ENCODE measurements around the gene CACNG4.
"Not testable (repeated sequence)": the region's sequence is repeated elsewhere in the genome, so short reads cannot be mapped to it uniquely, and the experiment has no call there.

The CACNG4 gene

DNA sequence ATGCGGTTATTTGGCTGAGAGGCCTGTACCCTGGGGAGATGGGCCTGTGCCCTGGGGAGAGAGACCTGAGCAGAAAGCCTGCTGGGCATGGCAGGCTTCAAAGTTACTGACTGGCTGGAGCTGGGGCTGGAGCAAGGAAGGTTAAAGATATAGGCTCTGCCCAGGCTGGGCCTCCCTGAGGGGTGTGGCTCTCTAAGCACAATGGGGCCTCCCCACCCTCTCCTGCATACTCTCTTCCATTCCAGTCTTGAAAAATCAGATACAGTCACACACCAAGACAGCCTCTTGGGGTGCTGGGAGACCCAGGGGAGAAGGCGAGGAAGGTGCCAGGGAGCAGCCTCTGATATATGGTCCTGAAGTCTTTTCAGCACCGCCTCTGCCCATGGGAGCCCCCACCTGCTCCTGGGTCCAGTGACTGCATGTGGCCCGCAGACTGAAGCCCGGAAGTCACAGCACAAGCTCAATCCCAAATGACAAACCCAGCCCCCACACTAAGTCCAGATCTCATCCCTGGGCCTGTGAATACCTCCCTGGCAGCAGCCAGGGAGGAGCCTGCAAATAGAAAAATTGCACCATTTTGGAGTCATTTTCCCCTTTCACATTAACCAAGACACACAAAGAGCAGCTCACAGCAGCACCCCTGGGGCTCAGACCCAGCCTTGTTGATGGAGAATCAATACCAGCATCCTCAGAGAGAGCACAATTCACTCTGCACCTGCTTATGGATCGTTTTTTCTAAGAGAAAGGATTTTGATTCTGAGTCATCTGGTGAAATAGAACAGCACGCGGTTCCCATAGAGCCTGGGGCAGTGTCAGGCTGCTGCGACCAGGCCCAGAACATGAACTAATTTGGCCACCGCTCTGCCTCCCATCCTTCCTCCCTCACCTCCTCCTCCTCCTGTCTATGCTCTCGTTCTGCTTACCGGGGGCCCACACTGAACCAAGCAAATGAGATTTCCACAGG lies 54.2 kb downstream of the CACNG4 start:
- no peak for DNase-seq

DNA sequence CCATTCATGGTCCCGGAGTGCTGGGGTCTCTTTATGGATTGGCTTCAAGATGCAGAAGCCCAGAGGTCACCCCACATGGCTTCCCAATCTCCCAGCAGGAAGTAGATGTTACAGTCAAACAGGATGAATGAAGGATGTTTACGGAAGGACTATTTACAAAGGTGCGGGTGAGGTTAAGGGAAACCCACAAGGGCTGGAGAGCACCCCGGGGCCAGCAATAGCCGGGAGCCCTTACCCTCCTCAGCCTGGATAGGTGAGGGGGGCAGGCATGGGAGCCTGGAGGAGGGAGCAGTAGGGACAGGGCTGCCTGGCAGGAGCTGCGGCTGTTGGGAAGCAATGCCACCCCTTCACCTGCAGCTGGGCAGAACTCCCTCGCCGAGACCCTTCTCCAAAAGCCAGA lies 55.3 kb downstream of the CACNG4 start:
- peak; percentile 37 for DNase-seq

DNA sequence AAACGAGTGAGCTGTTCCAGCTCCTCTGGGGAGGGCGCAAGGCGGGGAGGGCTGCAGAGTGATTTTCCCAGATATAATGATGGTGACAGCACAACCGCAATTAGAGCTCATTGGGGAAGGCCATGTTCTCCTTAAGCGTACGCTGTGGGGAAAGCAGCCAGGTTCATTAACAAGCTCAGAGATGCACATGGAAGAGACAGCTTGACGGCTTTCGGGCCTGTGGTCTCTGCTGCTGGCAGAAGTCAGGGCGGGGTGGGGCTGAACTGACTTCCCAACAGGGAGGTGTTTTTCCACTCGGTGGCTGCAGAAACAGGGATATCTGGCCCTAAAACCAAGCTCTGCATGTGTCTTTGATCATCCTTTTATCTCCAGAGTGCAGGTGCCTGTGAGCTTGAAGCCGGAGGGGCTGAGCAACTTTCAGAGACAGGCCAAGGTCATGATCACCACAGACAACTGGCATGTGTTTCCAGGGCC lies 55.8 kb downstream of the CACNG4 start:
- DNase-seq, result no peak

DNA sequence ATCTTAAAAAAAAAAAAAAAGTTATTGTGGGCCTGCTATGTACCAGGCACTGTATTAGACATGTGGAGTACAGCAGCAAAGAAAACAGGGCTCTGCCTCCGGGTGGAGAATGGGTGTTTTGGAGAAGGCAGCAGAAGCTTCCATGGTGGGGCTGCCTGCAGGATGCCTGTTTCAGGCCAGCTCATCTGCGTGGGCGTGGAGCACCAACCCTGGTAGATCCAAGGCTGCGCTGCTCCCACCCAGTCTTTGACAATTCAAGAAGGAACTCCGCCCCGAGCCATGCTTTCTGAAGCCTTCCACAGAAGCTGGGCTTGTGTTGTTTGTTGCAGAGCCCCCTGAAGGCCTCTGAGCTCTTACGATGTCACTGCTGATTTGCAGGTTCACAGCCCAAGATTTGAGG lies 56.7 kb downstream of the CACNG4 start:
- DNase-seq, result no peak

DNA sequence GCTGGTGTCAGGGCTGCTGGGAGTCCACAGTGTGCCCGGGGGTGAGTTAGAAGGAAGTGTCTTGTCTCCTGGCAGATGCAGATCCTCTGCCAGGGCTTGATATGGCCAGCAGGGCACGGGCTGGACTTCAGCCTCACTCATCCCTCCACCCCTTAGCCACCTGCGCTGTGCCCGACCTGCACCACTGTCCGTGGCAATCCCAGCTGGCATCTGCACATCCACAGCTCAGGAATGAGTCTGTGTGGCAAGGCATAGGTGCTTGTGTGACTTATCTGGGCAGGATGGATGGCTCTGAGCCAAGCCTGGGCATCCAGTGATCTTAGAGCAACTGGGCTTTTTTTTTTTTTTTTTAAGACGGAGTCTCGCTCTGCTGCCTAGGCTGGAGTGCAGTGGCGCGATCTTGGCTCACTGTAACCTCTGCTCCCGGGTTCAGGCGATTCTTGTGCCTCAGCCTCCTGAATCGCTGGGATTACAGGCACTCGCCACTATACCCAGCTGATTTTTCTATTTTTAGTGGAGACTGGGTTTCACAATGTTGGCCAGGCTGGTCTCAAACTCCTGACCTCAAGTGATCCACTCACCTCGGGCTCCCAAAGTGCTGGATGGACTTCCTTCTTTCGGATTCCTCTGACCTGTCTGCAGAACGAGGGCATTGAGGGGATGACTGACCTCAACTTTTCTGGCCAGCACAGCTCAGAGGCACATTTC lies 57.4 kb downstream of the CACNG4 start:
- DNase-seq, result no peak

DNA sequence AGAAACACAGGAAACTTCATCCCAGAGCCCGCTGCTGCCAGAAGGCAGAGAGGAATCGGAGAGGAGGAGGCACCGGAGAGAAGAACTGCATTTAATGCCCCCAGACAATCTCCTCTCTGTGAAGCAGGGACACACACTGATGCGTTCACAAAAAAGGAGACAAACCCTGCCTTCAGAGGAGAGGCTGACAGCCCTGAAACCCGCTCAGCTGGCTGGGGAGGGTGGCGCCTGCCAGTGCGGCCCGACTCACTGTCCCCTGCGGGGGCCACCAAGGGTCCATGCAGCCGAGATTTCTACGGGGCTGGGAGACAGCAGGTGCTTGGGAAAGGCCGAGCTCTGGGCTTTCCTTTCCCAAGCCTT lies 57.9 kb downstream of the CACNG4 start:
- no peak for DNase-seq

DNA sequence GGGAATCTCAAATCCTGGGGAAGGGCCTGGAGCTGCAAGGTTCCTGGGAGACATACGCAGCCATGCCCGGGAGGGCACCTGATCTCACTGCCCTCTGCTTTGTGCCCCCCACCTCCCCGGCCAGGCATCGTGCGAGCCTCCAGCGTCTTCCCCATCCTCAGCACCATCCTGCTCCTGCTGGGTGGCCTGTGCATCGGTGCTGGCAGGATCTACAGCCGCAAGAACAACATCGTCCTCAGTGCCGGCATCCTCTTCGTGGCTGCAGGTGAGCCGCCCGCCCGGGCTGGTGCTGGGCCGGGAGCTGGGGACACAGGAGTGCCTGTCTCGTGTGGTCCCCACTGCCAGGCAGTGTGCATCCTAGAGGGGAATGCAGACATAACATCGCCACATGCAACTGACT lies 60.2 kb downstream of the CACNG4 start:
- DNase-seq, result no peak

DNA sequence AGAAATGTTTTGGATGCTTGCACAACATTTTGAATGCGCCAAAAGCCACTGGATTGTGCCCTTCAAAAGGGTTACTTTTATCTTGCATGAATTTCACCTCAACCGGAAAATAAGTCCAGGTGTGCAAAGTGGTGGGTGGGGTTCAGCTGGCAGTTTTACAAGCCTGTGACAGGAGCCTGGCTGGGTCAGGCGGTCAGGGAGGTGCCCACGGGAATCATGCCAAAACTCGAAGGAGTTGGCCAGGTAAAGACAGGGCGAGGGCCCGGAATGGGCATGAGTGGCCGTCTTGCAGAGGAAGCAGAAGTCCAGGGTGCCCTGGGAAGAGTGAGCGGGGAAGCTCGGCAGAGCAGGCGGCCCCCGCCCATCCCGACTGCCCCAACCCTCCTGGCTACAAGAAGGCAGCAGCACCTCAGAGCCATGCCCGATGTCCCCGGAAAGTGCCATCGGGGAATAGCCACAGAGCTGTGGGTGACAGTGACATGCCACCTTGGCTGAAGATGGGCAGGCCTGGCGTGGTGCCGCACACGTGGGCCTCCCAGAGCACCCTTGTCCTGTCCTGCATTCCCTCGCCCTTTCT lies 60.8 kb downstream of the CACNG4 start:
- DNase-seq, result no peak

DNA sequence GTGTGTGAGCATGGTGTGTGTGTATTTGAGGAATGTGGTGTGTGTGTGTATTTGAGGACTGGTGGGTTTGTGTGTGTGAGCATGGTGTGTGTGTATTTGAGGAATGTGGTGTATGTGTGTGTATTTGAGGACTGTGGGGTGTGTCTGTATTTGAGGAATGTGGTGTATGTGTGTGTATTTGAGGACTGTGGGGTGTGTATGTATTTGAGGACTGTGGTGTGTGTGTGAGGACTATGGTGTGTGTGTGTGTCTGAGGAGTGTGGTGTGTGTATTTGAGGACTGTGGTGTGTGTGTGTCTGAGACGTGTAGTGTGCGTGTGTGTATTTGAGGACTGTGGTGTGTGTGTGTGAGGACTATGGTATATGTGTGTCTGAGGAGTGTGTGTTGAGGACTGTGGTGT lies 61.8 kb downstream of the CACNG4 start:
- no peak for DNase-seq

DNA sequence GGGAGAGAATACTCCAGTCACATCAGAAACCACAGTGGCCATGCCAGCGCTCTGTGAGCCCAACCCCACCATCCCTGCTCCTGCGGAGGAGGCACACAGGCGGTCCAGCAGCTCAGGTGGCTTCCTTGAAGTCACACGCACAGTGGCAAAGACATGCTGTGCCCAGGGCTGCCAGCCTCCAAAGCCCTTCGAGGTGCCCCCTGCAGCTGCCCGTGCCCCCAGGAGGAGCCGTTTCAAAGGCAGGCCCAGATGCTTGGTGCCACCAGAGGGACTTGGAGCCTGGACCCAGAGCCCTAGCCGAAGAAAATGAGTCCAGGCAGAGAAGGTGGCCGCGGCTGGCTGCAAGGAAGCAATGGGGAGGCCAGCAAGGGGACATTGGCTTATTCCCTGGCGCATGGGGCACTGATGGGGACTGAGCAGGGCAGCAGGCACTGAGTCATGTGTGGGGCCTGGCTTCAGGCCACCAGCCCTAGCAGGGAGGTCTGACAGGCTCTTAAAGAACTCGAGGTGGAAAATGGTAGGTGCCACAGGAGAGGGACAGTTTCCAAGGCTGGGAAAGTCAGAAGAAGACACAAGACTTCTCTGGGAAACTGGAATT lies 62.6 kb downstream of the CACNG4 start:
- DNase-seq, result no peak

DNA sequence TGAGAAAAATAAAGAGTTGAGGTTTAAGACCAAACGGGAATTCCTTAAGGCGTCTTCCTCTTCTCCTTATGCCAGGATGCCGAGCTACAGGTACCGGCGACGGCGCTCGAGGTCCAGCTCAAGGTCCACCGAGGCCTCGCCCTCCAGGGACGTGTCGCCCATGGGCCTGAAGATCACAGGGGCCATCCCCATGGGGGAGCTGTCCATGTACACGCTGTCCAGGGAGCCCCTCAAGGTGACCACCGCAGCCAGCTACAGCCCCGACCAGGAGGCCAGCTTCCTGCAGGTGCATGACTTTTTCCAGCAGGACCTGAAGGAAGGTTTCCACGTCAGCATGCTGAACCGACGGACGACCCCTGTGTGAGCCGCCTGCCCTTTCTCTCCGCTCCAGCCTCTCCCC lies 66.1 kb downstream of the CACNG4 start:
- DNase-seq, result no peak

DNA sequence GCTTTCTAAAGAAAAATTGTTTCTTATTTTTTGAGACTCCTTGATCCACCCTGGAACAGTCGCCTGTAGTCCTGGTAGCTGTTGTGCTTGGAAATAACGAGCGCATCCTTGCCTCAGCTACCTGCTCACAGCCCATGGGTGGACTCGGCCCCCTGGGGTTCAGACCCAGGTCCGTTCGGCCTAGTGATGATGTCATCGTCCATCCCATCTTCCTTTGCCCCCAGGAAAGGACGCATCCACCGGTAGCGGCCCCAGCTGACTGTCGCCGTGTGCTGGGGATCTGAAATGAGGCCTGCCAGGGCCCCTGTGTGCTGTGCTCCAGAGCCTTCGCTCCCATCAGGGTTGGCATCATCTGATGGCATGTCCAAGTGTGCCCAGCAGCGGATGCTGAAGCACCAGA lies 67.9 kb downstream of the CACNG4 start:
- DNase-seq, result no peak

DNA sequence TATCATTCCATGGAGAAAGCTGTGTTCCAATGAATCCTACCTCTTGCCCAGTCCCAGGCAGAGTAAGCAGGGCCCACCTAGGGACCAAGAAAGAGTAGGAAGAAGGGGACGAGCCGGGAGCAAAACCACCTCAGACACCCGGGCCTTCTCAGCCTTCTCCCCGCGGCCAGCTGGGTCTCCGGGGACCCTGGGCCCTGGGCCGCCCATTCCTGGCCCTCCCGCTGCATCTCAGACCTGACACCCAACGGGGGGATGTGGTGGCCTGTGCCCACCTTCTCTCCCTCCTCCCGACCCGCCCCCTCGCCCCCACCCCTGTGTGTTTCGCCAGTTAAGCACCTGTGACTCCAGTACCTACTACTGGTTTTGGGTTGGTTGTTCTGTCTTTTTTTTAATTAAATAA lies 68.5 kb downstream of the CACNG4 start:
- no peak for DNase-seq

DNA sequence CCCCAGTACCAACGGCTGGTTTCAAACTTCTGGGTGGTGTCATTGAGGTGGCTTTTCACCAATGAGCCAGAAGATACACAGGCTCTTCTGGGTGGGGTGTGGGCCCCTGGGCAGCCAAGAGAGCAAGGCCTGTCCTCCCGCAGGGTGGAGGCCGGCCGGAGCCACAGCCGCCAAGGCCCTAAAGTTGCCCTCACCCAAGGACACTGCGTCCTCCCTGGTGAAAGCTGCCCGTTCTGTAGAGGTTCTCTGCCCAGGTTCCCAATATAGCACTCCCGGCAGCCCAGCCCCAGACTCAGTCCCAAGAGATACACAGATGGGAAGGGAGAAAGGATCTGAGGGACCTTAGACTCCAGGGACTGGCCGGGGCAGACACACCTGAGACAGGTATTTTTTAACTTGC lies 69.1 kb downstream of the CACNG4 start:
- no peak for DNase-seq

DNA sequence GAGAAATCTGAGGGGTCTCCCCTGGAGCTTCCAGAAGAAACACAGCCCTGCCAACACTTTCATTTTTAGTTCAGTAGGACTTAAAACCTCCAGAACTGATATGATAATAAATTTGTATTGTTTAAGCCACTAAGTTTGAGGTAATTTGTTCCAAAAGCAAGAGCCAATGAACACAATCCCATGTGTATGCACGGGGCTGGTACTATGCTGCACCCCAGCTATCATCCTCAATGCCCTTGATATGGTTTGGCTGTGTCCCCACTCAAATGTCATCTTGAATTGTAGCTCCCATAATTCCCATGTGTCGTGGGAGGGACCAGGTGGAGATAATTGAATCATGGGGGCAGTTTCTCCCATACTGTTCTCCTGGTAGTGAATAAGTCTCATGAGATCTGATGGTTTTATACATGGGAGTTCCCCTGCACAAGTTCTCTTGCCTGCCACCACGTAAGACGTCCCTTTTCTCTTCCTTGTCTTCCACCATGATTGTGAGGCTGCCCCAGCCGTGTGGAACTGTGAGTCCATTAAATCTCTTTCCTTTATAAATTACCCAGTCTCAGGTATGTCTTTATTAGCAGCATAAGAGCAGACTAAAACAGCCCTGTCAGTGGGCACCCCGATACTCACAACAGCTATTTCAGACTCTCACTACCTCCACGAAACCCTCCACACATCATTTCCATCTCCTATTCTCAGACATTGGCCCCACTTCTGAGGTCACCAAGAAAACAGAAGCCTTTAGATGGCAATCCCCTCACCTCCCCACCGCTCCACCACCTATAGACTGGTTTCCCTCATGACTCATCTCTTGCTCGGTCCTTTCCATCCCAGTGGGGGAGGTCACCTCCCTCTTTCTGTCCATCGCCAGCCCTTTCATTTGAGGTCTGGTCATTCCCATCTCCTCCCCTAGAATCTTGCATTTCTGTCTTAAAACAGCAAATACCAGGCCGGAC lies 70.9 kb downstream of the CACNG4 start:
- no peak for DNase-seq

DNA sequence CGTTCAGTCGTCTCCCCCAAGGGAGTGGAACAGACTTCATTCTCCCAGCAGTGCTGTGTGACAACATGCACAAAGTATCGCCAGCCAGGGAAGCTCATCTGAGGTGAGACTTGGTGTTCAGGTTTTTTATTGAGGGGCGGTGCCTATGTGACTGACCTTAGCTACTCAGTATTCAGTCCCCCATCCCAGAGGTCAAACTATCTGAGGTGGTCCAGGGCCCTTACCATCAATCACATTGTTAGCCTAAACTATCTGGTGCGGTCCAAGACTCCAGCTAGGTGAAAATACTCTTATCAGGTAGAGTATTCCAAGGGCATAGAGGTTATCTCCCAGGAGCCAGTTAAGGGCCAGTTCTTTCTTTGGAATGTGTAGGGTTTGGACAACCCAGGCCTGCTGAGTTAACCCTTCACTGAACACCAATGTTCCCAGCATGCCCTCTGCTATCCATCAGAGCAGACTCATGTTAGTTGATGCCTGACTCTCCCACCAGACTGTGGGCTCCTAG lies 74.4 kb downstream of the CACNG4 start:
- no peak for DNase-seq

DNA sequence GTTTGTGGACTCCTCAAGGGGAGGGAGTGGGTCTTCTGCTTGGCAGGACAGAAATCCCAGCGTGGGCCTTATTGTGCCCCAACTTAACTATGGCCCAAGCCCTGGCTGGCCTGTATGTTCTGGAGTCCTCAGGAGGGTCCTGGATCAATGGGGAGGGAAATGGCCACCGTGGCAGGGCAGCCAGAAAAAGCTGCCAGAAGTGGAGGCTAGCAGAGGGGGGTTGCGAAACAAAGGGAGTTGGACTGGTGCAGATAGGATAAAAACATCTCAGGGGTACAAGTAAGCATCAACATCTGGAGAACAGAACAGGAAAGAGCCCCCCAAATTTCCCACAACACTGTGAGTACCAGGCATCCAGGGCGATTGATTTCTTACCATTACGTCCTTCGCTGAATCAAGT lies 76.1 kb downstream of the CACNG4 start:
- no peak for DNase-seq

DNA sequence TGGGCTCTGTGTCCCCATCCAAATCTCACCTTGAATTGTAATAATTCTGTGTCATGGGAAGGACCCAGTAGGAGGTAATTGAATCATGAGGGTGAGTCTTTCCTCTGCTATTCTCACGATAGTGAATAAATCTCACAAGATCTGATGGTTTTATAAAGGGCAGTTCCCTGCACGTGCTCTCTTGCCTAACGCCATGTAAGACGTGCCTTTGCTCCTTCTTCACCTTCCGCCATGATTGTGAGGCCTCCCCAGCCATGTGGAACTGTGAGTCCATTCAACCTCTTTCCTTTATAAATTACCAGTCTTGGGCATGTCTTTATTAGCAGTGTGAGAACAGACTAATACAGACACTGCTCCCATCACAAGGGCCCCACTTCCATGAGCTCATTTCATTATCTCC lies 76.6 kb downstream of the CACNG4 start:
- DNase-seq, result not testable (repeated sequence)

DNA sequence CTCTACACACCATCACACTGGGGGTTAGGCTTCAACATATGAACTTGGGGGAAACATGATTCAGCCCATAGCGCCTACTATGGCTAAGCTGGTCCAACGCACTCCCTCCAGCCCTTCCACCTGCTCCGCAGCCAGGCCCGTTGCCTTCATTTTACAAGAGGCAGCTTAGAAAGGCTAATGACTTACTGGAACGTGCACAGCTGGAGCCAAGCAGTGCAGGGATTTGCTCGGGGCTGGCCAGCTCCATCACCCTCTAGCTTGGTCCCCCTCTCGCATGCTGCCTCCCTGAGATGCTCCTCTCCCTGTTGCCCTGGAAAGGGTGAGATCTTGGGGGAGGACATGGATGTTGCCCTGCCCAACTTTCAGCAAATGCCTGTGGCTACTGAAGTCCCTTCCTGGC lies 77.0 kb downstream of the CACNG4 start:
- DNase-seq, result no peak

DNA sequence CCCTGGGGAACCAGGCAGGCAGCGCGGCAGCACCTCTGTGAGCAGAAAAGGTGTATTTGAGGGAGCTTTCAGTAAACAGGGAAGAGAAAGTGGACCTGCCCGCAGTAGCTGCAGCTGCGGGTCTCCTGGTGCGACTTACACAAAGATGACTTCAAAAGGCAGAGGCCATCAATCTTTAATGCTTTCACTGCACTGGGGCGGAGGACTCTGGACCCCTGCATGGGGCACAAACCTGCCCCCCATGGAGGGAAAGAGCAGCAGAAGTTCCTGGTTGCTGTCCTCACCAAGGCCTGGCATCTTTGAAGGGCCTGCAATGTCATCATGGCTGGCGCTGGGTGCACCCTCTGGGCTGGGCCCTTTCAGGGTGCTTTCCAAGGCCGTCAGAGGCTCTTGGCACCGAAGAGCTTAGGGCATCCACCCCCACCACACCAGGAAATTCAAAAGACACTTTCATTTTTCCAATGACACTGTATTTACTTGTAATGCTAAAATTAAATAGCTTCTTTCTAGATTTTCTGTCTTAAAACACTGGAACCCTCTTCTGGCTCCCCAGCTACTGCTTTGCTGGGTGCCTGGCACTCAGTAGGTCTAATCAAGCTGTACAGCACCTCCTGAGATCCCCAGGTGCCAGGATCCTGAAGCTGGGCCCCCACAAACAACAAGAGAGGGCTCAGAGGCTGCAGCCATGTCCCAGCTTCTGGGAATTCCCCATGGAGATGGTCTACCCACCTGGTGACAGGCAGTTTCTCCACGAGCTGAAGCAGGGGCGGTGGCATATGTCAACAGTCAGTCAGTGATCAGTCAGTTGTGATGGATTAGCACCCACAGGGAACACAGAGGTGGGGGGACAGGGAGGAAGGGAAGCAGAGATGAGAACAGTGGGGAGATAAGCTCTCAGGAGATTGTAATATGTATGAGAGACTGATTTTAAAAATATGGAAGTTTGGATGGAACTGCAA lies 77.7 kb downstream of the CACNG4 start:
- DNase-seq, result no peak

DNA sequence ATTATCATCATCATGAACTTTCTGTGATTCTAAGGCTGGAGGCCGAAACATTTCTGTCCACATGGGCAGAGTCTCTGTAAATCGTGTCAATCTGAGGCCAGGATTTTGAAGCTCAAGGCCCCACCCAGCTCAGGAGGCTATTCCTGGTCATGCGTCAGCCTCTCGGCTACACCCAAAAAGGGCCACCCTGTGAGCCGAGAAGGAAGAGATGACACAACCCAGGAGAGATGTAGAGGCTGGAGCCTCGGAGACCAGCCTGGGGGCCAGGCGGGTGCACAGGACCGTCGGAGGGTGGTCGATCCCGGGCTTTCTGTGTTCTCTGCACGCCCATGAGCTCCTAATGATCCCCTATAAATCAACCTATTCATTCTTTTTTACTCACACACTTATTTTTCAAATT lies 78.8 kb downstream of the CACNG4 start:
- no peak for DNase-seq

Data from DMS153 (cell line).